ENCODE measurements around the gene TBX18.

TBX18 gene

GRCh38 chr6:84748376-84748775 is 16.0 kb downstream of the TBX18 start:
- DNase-seq (ENCODE audit: low read depth) = no peak

DNA sequence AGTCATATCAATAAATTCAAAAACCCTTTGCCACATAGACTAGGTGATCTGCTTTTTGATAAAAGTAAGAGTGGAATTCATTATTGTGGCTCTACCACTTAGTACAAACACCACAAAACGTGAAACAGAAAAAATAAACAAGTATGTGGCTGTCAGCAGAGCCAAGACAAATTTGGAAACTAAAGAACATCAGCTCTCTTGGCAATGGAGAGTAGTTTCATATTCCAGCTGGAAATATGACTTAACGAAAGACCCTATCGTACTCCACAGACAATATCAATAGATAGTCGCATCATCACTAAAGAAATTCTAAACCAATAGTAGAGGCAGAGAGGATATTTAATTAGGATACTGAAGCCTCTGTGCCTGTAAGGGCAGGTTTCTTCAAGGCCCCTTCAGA is 20.8 kb downstream of the TBX18 start:
- no peak for DNase-seq (ENCODE audit: low read depth)

DNA sequence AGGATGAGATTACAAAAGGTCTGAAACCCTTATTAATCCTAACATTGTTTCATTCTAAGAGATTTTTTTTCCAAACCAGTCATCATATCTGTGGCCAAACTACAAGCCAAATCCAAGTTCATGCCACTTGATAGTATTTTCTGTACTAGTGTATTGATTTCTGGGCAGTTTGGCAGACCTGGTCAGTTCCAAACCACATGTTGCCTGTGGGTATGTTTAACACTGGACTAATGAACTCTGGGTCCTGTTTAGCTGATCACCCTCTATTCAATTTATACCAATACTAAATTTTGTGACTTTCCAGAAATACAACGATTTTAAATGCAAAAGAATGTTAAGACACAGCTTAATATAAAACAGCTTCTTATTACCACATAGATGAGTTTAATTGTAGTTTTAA is 24.0 kb downstream of the TBX18 start:
- DNase-seq (ENCODE audit: low read depth) = no peak

DNA sequence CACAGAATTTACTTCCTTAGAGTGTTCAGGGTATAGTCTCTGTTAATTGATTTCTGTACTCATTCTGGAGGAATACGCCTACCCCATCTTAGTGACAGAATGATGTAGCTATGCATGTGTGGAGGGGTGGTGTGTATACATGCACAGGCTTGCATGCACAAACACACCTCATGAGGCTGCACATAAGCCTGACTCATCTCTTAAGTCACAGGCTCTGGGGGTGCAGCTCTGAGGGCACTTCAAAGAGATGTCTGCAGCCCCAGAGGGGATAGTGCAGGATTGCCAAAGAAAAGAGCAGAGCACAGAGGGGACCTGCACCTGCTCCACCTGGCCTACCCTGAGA is 24.6 kb downstream of the TBX18 start:
- no peak for DNase-seq (ENCODE audit: low read depth)

- DNase-seq (ENCODE audit: low read depth) = no peak
Measured at GRCh38 chr6:84738996-84739865, 25.2 kb downstream of the TBX18 start.

DNA sequence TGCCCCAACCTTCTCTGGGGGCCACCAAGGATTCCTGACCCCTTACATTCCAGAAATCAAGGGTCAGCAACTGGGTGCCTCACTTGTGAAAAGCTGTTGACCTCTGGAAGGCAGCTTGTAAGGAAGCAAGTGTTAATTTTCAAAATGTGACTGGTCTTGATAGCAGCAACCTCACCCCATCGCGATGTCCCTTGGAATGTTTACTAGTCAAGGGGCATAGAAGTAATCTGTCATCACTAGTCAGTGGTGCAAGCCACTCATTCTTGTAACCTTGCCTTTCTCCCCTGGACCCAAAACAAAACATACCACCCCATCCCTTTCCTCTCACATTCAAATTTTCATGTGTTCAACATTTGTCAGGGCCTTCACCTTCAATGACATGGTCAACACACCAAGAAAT is 30.5 kb downstream of the TBX18 start:
- no peak for DNase-seq (ENCODE audit: low read depth)

GRCh38 chr6:84731901-84732300 is 32.5 kb downstream of the TBX18 start:
- DNase-seq (ENCODE audit: low read depth) = no peak

DNA sequence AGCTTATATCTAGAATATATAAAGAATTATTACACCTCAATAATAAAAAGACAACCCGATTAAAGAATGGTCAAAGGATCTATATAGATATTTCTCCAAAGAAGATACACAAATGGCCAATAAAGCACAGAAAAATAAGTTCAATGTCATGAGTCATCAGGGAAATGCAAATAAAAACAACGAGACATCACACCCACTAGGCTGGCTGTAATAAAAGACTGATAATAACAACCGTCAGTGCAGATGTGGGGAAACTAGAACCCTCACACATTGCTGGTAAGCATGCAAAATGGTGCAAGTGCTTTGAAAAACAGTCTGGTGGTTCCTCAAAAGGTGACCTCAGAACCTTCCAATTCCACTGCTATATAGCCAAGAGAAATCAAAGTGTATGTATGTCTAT is 33.0 kb downstream of the TBX18 start:
- no peak for DNase-seq (ENCODE audit: low read depth)

DNA sequence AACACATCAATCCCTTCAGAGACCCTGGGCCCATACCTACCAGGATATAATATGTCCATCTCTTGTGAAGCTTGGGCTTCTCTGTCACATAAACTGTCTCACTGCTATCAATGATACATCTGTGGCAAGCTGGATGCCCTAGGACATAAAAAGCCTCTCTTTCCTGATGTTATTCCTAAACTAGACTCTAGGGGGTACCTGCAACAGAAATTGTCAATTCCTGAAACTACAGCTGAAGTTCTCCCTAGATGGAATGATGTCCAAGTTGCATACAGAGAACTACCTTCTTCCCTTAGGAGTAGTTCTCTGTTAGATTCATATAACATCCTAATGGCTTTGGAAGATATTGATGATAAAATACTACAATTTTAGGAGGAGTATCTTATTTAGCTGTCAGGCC is 35.8 kb downstream of the TBX18 start:
- DNase-seq (ENCODE audit: low read depth) = no peak

- DNase-seq (ENCODE audit: low read depth) = no peak
Measured at GRCh38 chr6:84719152-84719551, 45.2 kb downstream of the TBX18 start.

GRCh38 chr6:84718038-84718955 is 46.1 kb downstream of the TBX18 start:
- no peak for DNase-seq (ENCODE audit: low read depth)

DNA sequence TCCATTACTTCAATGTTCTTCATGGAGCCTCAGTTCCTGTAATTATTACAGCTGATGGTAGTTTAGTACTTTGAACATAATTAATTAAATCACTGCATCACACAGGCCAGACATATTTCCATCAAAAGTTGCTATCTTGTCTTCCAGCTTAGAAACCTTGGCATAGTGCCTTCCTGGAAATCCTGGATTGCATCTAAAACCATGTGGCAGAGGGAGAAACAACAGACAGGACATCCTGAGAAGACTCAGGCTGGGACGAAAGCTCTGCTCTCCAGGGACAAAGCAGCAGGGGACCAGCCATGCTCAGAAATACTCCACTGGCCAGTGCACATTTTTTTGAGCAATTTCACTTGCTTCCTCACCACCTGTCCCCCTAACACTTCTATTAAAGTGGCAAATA is 55.3 kb downstream of the TBX18 start:
- no peak for DNase-seq (ENCODE audit: low read depth)

DNA sequence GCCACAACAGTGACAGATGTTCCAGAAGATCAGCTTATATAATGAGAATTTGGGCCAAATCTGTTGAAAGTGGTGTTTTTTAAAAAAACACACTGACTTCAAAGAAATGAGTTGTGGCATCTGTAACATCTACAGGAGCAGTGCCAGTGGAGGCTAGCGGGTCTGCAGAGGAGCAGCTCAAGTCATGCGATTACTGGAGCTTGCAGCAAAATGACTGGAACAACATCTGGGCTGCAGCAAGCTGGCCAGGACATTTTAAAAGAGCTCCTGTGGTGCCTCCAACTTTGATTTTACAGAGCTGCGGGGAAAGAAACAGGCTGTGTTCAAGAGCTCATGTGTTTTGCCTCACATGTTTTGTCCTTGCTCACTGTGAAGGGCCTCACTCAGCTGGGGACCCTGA is 57.2 kb downstream of the TBX18 start:
- DNase-seq (ENCODE audit: low read depth) = no peak

- DNase-seq (ENCODE audit: low read depth) = no peak
Measured at GRCh38 chr6:84696166-84696565, 68.2 kb downstream of the TBX18 start.

DNA sequence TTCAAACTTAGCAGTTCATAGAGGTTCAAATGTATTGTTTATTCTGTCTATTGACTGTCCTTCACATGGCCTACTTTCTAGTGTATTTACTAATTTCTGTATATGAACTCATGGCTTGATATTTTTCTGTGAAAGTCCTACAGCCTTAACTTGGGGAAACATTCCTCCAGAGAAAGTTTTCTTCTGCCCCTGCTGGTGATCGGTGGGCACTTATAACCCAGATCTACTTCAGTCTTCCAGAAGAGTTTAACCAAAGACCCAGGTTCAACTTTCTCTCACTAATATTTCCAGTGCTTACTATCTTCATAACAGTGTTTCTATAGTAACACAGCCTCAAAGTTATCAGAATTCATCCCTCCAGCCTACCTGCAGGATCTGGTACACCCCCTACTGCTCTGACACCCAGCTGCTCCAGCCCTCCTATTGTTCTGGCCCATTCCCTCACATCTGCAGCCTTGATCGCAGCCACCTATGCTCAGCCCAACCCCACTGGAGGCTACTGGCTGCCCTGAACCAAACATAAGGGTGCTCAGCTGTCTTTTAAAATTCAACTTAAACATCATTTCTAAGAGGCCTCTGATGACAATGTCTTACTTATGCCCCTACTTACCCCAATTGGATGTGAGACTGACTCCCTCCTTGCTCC is 72.3 kb downstream of the TBX18 start:
- no peak for DNase-seq (ENCODE audit: low read depth)

DNA sequence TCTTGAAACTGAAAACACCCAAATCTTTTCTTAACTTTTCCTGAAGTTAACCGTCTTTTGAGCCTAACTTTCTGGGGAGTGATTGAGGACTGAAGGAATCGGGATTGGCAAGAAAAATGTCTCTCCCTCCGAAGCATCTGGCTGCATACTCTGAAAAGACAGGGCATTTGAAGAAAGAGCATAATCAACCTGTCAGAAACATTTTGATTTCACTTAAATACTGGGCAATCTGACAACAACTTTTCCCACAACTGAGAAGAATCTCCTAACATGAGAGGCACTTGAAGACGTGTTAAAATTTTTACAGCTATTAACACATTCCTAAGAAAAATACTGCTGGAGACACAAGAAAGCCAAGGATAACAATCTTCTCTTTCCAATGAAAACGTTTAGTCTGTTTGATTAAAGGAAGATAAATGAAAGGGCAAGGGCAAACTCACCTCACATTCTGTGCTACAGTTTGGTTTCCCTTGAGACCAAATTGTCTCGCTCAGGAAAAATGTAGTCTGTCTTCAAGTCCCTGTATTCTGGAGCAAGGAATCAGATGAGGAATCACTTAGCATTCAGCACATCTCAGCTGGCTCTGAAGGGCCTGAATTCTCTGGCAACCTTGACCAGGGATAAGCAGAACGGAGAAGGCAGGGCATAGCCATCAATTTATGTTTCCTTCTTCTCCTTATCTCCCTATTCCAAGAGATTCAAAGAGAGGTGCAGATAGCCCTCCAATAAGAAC is 76.1 kb downstream of the TBX18 start:
- no peak for DNase-seq (ENCODE audit: low read depth)

- no peak for DNase-seq (ENCODE audit: low read depth)
Measured at GRCh38 chr6:84687431-84687830, 77.0 kb downstream of the TBX18 start.

DNA sequence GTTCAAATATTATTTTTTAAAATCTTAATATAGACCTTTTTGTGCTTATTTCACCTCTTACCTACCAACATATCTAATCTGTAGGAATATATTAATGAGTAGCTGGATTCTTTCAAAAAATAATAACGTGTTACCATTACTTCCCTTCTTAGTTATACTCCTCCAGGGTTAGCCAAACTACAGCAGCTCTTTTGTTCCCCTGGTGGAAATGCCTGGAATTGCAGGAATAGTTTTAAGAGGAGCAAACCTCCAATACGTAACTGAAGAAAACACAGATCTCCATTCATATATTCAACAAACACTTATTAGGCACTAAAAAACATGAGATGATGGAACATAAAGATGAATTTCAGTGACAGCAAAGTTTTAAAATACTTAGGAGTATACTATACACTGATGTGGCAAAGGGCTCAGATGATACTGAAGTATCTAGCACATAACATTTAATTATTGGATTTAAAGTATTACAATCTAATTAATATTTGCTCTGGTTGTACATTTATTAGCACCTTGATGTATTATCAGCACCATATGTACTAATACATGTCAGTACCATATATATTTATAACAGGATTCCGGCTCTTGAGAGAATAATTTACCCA is 78.3 kb downstream of the TBX18 start:
- no peak for DNase-seq (ENCODE audit: low read depth)

GRCh38 chr6:84681693-84682326 is 82.6 kb downstream of the TBX18 start:
- DNase-seq (ENCODE audit: low read depth) = no peak

GRCh38 chr6:84675651-84676050 is 88.7 kb downstream of the TBX18 start:
- DNase-seq (ENCODE audit: low read depth) = no peak

DNA sequence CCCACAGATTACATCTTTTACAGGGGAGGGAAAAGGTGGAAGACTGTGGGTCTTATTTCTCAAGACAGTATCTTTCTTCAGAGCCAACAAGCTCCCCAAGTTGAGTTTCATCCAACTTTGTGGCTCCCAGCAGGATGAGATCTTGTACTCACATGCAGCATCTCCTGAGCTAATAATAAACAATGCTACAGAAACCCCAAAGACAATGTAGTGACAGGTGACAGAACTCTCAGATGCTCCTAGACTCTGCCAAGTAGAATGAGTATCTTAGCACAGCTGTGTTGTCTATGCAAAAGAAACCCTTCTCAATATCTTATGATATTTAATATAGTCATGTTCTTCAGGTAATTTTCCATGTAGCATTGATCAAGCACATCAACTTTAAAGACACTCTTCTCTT is 90.0 kb downstream of the TBX18 start:
- no peak for DNase-seq (ENCODE audit: low read depth)
